Smooth muscle cell of the brain vasculature (primary cell): Measurements from ENCODE around the gene KRT79.

Source experiments
- DNase-seq: peaks from one replicate; pipeline ENCODE4 v3.0.0-alpha.2; 2012; ENCODE audit warnings: low read depth, low spot score

KRT79 gene

DNA sequence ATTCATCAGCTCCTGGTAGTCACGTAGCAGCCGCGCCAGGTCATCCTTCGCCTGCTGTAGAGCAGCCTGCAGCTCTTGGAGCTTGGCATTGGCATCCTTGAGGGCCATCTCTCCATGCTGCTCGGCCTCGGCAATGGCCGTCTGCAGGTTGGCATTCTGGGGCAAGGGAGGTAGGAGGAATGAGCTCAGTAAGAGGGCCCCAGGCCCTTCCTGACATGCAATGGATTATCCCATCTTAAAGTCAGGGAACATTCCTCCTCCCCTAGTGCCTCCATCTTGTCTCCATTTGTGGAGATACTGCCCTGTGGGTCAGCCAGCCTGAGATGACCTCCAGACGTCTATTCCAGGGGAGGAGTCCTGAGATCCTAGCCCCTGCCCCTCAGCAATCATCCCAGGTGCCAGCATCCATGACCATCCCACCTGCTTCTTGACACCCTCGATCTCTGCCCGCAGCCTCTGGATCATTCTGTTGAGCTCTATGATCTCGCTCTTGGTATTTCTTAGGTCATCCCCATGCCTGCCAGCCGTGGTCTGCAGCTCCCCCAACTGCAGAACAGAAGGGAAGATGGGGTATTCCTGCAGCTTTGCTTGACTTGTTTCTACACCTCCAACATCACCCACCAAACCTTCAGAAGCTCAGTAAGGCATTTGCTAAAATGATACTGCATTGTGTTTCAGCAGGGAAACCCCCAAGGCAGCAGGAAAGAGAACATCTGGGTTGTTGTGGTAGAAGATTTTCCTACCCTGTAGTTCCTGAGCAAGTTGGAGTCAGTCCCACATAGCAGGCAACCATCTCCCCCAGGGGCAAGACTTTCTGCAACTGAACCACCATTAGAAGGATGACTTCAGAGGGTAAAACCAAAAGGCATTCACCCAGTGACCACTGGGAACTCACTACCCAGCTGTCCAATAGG, 42.6 kb downstream of the KRT79 start:
- no peak for DNase-seq

DNA sequence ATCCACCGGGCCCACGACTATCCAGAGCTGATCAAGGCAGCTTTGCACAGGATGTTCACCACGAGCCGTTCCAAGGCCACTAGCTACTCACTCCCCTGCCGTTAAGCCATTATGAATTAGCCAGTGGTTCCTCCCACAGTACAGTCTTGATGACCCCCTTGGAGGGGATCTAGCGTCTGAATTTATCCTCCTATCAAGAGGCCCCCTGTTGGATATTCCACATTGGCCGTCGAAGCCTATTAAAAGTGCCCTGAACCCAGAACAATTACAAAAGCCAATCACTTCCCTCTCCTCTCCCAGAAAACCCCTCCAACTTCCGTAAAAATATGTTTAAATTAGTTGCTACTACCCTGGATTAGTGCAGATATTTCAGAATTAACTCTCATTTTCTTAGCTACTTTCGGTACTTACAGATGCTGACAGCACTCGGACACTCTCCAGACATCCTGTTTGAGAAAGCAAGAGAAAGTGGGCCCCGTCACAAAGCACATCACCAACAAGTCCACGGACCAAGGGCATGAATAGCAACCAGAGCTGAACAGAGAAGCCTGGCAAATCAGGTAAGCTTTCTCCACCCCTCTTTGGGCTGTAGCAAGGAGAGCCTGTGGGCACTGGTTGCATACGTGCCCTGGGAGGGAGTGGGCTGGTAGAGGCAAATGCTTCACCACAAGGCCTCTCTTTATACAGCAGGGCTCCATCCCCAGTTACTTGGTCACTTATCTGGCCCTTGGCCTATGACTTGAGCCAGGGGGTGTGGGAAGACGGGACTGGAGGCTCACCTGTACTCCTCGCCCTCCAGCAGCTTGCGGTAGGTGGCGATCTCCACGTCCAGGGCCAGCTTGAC, 43.5 kb downstream of the KRT79 start:
- no peak for DNase-seq

DNA sequence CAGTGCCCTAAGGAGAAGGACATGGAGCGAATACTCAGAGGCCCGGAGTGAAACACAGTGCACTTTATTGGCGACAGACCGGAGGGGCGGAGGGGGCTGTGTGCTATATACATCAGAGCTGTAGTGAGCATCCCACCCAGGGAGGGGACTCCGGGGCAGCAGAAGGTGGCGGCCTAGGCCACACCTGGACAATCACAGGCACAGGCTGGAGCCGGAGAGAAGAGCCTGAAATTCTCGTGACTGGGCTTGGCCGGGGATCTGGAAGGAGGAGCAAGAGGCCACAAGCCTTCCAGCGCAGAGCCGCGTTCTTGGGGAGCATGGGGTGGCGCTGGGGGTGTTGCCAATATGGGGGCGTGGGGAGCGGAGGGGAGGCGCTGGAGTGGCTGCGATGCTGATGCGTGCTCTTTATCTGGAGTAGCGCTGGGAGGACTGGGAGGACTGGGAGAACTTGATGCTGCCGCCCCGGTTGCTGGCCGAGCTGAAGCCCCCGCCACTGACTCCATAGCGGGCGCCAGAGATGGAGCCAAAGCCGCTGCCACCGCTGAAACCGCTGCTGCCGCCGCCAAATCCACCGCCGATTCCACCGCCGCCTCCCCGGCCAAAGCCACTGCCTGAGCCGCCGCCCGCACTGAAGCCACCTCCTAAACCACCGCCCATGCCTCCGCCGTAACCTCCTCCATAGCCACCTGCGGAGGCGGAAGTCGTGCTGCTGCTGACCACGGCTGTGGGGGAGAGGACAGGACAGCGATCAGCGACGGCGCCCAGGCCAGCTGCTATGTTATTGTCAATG, 44.3 kb downstream of the KRT79 start:
- no peak for DNase-seq

DNA sequence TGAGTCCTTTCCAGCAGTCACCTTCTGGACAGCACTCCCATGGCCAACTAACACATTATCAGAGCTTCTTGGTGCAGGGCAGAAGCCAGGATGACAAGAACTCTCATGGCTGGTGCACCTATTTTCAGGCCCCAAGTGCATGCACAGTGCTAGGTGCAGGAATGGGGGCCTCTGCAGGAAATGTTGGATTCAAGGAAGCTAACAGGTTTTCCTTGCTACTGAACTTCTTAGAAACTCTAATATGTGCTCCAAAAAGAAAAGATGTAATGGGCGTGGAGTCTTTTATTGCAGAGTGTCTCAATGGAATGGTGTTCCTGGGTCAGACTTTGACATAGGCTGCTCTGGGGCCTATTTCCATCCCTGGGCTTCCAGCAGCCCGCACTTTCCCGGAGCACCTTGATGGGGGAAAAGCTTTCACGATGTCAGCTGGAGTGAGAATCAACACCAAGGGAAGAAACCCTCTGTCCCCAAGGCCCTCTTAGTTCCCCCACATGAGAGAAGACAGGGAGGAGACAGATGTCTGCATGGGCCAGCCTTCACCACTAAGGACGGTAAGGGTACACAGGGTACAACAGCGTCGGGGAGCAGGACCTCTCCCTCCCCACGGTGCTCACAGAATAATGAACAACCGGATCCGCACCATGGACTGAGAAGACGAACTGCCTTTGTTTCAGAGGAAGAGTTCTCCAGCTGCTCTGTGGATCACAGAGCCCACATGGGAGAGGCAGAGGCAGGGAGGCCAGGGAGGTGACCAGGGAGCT, 45.1 kb downstream of the KRT79 start:
- no peak for DNase-seq

DNA sequence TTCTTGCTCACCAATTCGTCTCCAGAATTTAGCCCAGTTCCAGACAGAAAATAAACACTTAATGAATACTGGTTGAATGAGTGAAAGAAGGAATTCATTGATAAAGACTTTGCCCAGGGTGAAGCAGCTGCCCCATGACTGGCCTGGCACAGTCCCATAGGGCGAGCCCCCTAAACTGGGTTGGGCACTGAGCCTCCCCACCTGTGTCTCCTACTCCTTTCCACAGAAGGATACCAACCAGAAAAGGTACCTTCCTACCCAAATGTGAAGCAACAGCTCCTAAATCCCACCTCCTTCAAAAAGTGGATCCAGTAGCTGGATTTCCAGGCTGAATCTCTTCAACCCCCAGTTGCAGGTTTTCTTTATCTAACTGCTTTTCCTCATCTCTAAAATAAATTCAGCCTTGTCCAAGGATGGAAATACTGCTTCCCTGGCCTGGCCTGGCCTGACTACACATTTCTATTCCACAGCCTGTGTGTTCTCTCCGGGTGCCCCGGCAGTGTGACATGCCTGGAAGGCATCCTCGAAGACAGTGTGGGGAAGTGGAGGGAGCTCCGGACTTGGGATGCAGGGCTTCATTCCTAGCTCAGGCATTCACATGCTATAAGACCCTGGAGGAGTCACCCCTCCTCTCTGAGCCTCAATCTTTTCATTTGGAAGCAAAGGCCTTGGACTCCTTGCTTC, 45.8 kb downstream of the KRT79 start:
- no peak for DNase-seq

DNA sequence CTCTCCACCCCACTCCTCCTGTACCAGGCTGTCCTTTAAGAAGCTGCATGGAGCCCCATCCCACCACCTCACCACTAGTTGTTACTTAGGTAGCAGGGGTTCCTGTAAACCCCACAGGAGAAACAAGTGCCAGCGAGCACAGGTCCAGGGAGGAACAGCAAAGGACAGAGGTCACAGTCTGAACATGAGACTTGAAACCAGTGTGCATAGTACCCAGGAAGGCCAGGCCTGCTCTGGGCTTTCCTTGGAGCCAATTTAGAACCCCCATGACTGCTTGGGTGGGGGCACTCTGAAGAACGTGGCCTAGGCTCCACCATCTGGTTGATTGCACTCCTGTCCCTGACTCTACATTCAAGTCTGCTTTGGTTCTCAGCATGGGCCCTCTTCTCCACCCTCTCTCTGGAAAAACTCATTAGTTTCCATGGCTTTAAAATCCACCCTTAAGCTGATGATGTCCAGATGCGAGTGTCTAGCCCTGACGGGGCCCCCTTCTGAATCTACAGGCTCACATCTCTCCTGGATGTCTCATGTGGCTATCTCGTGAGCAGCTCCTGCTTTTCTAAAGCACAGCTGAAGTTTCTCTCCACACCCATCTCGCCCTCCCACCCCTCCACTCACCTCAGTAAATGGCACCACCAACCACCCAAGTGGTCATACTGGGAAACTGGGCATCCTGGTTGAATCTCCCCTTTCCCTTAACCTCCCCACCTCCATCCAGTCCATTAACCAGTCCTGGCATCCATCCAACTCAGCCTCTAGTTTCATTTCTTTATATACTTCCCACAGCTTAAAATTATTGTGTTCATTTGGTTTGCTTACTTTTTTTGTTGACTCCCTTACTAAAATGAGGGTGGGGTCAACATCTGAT, 46.6 kb downstream of the KRT79 start:
- DNase-seq, result no peak

DNA sequence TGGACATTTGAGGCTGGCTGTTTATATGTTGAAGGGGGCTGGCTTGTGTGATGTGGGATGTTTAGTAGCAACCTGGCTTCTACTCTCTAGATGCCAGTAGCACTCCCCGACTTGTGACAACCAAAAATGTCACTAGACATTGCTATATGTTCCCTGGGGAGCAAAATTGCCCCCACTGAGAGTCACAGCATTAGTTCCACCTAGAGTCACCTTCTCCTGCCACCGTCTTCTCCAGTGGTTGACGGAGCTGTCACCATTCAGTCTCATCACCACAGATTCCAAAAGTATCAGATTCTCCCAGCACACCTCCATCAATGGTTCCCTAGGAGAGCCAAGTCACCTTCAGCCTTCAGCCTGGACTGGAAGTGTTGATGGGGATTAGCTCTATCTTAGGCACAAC, 49.2 kb downstream of the KRT79 start:
- no peak for DNase-seq

DNA sequence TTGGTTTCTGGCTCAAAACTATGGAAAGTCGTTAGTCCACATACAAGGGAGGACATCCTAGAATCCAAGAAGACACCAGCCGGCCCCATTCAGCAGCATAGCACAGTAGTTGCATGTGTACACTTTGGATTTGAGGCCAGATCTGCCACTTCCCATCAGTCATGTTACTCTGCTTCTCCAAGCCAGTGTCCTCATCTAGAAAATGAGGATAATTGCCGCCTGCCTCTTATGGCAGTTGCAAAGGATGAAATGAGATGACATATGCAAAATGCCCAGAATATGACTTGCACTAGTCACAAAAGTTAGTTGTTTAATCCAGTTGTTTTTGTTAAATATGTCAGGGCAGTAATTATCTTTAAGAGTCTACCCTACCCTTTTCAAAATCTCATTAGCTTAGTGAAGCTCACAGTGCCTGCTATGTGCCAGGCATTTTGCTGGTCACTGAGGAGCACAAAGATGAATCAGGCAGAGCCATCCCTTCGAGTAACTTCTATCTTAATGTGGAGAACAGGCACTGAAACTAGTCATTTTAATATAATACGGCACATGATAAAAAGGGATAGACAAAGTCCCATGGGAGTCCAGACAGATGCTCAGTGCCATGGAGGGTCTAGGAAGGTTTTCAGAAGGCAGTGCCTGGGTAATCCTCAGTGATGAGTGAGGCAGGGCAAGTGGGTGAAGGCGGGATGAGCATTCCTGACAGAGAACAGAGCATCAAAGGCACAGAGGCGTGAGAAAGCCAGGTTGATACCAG, 50.4 kb downstream of the KRT79 start:
- no peak for DNase-seq

DNA sequence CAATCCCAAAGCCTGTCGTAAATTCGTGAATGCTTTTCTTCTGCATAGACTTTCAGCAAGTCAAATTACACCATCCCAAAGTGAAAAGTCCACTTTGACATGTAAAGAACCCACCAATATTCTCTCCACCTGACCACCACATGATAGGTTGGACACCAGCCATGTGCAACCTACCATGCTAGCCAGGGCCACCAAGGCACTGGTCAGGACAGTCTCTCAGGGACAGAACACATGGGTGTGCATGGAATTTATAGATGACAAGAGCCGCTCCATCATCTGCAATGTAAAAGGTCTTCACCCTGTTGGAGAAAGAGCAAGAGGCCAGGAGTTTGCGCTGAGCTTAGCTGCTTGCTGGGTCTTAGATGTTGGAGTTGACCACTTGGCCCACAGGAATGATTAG, 51.6 kb downstream of the KRT79 start:
- DNase-seq, result no peak

DNA sequence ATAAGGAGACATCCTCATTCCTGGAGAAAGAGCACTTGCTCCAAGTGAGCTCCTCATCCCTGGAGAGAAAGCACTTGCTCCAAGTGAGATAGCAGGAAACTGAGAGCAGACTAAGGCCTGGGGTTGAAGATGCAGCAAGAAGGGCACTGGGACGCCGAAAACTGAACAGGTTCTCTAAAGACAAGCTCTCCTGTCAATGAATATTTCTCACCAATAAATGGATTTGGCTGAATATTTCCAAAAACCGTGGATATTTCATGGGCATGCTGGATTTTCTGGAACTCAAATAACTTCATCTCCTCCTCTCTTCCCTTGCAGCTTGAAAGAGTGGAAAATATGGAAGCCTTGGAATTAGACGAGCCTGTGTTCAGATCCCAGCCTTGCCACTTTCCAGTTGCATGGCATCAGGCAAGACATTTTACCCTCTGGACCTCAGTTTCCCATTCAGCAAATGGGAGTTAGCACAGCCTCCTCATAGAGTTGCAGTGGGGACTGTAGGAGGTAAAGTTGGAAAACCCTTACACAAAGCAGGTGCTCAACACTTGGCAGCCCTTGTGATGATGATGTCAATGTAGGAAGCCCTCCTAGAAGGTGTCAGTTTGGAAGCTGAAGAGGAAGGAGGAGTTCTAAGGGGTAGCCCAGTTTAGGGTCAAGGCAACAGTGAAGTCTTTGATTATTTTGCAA, 52.6 kb downstream of the KRT79 start:
- DNase-seq, result no peak

DNA sequence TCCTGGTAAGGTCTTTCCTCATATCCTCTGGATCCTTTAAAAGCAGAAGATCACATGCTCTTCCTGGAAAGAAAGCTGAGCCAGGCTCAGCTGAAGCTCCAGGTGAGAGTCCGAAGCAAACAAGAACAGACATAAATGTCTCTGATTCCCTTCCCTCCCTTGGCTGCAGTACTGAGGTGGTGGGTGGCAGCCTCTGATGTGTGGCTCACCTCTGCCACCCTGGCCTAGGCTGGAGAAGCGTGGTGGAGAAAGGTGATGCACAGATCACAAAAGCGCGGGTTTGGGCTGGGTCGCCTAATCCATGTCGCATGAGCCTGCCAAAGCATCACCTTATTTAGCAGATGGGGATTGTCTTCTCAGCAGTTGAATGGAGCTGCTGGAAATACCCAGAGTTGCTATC, 54.2 kb downstream of the KRT79 start:
- no peak for DNase-seq

DNA sequence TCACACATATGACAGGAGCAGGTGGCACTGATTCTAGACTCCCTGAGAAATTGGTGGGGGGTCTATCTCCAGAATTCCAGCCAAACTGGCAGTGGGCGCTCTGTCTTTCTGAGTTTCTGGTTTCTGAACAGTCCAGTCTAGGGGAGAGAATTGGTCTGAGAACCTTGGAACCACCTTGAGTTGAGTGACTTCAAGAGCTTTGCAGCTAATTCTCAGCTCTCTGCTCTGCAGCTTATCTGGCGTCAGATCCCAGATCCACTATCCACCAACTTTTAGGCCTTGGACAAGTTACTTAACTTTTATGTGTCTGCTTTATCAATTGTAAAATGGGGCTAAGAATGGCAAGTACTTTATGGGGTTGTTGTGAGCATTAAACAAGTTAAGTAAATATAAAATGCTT, 55.3 kb downstream of the KRT79 start:
- DNase-seq, result no peak

DNA sequence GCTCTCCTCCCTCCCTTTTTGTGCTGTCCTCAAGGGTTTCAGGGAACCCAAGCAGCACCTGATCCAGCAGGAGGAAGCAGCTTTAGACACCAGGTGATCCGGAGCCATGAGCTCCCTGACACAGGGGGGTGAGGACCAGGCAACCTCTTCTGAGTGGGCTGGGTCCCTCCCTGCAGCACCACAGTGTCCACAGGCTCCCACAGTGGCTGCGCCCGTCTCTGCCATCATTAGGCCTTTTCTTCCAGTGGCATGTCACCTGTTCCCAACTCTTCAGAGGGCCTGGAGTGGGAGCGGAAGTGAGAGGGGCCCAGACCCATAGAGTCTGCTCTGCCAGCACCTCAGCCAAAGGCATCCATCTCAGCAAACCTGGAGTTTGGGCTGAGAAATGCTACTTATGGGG, 56.5 kb downstream of the KRT79 start:
- no peak for DNase-seq

DNA sequence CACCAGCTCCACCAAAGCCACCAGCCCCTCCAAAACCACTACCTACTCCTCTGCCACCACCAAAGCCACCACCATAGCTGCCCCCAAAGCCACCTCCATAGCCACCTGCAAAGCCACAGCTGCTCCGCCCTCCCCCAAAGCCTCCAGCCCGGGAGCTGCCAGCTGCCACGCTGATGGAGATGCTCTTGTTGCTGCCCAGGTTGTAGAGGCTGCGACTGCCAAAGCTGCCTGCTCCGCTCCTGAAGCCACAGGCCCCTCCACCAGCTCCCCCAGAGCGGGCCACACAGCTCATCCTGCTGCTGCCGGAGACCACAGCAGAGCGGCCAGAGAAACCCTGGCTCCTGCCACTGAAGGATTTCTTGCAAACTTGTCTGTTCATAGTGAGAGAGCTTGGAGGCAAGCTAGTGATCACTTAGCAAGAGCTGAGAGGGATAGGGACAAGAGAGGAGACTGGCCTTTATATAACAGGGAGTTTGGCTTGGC, 57.2 kb downstream of the KRT79 start, which contains the start of gene KRT76:
KRT76 (minus strand) TSS at position 433 of the 483 bp plus-strand sequence; CDS start at position 379, 54 bp downstream.
- DNase-seq, result no peak

DNA sequence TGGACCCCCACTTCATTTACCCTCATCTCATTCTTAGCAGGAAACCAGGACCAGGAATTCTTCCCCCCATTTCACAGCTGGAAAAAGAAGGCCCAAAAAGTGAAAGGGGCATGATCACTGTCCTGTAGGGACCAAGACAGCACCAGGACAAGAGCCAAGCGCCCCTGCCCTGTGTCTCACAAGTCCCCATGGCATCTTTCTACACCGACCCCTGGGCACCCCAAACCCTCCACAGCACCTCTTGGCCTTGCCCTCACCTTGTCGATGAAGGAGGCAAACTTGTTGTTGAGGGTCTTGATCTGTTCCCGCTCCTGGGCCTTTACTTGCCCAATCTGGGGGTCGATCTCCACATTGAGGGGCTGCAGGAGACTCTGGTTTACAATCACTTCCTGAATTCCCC, 57.7 kb downstream of the KRT79 start:
- no peak for DNase-seq

DNA sequence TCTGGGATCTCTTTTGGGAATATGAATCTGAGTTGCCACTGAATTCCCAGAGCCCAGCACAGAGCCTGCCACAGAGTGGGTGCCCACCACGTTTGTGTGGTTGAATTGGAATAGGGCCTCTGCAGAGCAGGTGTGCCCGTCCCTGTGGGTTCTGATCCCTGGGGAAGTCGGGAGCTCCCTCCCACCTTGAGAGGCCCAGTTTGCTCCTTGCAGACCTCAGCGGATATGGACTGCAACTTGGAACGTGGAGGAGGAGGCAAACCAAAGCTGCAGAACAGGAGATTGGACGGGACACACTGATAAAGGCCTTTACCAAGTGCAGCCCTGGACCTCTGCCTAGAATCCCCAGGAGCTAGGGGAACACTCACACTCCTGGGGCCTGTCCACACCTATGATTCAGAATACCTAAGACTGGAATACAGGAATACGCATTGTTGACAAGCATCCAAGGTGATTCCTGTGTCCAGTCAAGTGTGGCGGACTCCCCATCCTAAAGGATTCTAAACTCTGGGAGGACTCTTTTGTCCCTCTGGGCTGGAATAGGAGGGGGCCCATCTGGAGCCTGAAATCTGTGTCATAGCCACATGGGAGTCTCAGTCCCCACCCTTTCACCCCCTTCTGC, 59.4 kb downstream of the KRT79 start:
- DNase-seq, result no peak

DNA sequence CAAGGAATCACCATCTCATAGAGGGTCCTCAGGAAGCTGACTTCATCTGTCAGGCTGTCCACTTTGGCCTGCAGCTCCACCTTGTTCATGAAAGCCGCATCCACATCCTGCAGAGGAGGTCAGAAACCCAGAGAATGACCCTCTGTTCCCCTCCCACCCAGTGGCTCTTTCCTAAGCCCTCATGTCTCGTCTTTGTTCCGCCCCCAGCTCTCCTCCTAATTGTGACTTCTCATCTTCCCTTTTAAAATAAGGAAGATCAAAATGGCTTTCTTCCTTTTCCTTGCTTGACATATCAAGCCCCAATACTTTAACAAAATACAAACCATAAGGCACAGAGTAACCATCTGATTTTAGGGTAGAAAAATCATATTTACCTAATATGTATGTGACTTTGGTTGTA, 61.3 kb downstream of the KRT79 start:
- DNase-seq, result no peak

DNA sequence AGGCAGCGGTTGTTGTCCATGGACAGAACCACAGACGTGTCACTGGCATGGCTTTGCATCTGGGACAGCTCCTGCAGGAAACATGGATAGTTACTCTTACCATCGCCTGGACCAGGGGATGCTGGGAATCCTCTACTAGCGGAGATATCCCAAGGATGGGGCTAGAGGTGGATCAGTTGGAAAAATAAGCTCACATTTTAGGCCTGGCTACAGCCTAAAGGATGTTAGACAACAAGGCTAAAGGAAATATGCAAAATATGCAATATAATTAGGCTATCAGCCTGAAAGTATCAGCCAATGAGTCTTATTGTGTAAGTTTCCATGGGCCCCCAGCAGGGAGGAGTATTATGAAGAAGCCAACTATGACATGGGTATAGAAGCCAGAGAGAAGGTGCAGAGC, 61.9 kb downstream of the KRT79 start:
- DNase-seq, result no peak
